HL-60 (cell line): ENCODE measurements around the gene TMPRSS3.

ENCODE experiments used
- DNase-seq, 2 experiments: peaks; one replicate each; pipeline ENCODE4 v3.0.0-alpha.2; 2010 to 2020; ENCODE audit warnings: low read depth in 1 of 2, low spot score in 1 of 2
- H3K27ac ChIP-seq: fragments of 250-450 bp; sonication (Bioruptor Pico); replicated peaks from 2 replicates; pipeline ENCODE4 v1.5.1; 2020; ENCODE audit warnings: mild to moderate bottlenecking, moderate library complexity
- H3K27me3 ChIP-seq: fragments of 250-450 bp; sonication (Bioruptor Pico); 2 replicates; pipeline ENCODE4 v1.5.1; 2021; ENCODE audit warnings: mild to moderate bottlenecking, moderate library complexity; ENCODE audit not compliant: insufficient read depth, poor library complexity, severe bottlenecking
- H3K4me3 ChIP-seq: replicated peaks from 2 replicates; pipeline ENCODE4 v1.5.1; 2011; ENCODE audit warnings: mild to moderate bottlenecking, control low read depth, low read length; ENCODE audit not compliant: insufficient read depth
- GABPA ChIP-seq: IDR thresholded peaks from 2 replicates; pipeline ENCODE4 v1.6.1; 2012; ENCODE audit warnings: low read depth
- POLR2AphosphoS5 ChIP-seq: IDR thresholded peaks from 2 replicates; pipeline ENCODE4 v1.6.1; 2012; ENCODE audit warnings: low read depth
- SPI1 ChIP-seq: IDR thresholded peaks from 2 replicates; pipeline ENCODE4 v1.6.1; 2012; ENCODE audit warnings: low read depth, mild to moderate bottlenecking, borderline replicate concordance
- TF ChIP-seq, protein P1 (sequence below): IDR thresholded peaks from one replicate; pipeline ENCODE4 v1.5.1; 2011; ENCODE audit warnings: low read length, control low read depth, inconsistent platforms; ENCODE audit not compliant: insufficient read depth
- TF ChIP-seq, protein P2 (sequence below): IDR thresholded peaks from 2 replicates; pipeline ENCODE4 v1.6.1; 2012; ENCODE audit warnings: low read depth; ENCODE audit not compliant: insufficient replicate concordance

The TMPRSS3 gene

DNA sequence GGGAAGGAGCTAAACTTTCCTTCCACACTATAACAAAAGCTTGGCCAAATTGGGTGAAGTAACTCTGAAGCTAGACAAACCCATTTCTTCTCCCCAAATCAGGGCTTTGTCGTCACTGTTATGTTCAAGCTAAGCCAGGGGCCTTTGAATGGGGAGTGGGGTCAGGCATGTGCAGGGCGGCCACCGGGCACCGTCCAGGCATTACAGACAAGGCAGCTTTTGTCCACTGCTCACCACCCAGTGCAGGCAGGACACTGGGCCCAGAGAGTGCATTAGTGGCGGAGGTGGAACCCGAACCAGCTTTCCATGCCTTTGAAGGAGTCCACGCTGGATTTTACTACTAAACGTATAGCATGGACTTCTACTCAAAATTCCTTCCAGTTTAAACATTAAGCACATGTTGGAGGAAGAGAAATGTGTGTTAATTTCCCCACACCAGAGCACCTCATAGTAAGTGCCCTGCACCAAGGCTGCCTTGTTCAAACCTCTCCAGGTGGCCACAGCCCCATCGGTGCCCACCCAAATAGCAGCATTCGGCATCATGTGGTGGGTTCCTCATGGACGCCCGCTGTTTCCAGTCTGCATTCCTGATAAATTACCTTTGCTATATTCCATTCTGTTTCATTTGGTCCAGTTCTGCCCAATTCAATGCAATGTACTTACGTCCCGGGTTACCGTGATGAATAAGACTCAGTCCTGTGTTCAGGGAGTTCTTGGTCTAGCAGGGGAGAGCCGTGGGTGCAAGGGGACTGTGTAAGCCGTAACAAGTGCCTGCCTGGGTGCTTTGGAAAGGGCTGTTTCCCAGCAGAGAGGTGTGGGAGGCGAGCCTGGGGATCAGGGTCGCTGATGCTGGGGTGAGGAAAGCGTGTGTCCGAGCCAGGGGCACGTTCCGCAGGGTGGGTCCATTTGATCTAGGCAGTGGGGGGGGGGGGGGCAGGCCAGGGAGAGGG lies 9.5 kb upstream of the TMPRSS3 start:
- TF ChIP-seq, protein P1, sequence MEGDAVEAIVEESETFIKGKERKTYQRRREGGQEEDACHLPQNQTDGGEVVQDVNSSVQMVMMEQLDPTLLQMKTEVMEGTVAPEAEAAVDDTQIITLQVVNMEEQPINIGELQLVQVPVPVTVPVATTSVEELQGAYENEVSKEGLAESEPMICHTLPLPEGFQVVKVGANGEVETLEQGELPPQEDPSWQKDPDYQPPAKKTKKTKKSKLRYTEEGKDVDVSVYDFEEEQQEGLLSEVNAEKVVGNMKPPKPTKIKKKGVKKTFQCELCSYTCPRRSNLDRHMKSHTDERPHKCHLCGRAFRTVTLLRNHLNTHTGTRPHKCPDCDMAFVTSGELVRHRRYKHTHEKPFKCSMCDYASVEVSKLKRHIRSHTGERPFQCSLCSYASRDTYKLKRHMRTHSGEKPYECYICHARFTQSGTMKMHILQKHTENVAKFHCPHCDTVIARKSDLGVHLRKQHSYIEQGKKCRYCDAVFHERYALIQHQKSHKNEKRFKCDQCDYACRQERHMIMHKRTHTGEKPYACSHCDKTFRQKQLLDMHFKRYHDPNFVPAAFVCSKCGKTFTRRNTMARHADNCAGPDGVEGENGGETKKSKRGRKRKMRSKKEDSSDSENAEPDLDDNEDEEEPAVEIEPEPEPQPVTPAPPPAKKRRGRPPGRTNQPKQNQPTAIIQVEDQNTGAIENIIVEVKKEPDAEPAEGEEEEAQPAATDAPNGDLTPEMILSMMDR: no peak
- TF ChIP-seq GABPA (no peak), SPI1 (no peak), POLR2AphosphoS5 (no peak)
- TF ChIP-seq, protein P2, sequence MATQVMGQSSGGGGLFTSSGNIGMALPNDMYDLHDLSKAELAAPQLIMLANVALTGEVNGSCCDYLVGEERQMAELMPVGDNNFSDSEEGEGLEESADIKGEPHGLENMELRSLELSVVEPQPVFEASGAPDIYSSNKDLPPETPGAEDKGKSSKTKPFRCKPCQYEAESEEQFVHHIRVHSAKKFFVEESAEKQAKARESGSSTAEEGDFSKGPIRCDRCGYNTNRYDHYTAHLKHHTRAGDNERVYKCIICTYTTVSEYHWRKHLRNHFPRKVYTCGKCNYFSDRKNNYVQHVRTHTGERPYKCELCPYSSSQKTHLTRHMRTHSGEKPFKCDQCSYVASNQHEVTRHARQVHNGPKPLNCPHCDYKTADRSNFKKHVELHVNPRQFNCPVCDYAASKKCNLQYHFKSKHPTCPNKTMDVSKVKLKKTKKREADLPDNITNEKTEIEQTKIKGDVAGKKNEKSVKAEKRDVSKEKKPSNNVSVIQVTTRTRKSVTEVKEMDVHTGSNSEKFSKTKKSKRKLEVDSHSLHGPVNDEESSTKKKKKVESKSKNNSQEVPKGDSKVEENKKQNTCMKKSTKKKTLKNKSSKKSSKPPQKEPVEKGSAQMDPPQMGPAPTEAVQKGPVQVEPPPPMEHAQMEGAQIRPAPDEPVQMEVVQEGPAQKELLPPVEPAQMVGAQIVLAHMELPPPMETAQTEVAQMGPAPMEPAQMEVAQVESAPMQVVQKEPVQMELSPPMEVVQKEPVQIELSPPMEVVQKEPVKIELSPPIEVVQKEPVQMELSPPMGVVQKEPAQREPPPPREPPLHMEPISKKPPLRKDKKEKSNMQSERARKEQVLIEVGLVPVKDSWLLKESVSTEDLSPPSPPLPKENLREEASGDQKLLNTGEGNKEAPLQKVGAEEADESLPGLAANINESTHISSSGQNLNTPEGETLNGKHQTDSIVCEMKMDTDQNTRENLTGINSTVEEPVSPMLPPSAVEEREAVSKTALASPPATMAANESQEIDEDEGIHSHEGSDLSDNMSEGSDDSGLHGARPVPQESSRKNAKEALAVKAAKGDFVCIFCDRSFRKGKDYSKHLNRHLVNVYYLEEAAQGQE: no peak
- no peak overlapping the region for H3K27ac ChIP-seq
- no peaks in the 10 kb centered on the region for H3K27me3 ChIP-seq
- DNase-seq: no peak
- H3K4me3 ChIP-seq: no peak overlapping the region

DNA sequence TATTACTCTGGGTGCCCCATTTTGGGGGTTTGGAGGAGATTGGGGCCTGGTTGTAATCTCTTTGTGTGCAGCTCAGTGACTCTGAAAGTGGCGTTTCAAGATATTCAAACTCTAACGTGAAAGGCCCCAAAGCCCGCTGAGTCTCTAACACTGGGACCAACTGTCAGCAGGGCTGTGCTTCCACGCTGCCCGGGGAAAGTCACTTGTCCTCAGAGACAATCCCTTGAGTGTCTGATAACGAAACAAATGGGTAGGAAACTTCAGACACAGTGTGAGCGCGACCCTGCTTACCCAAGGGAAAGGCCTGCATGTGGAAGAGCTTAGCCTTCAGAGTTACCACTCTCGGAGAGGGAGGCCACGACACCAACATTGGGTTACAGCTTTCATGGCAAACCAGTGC lies 8.7 kb upstream of the TMPRSS3 start:
- H3K27ac ChIP-seq: no peak overlapping the region
- H3K27me3 ChIP-seq: no peaks in the 10 kb centered on the region
- TF ChIP-seq GABPA: no peak
- no peak for TF ChIP-seq SPI1
- TF ChIP-seq, protein P1: no peak
- TF ChIP-seq POLR2AphosphoS5: no peak
- TF ChIP-seq, protein P2: no peak
- no peak overlapping the region for H3K4me3 ChIP-seq
- DNase-seq: no peak

DNA sequence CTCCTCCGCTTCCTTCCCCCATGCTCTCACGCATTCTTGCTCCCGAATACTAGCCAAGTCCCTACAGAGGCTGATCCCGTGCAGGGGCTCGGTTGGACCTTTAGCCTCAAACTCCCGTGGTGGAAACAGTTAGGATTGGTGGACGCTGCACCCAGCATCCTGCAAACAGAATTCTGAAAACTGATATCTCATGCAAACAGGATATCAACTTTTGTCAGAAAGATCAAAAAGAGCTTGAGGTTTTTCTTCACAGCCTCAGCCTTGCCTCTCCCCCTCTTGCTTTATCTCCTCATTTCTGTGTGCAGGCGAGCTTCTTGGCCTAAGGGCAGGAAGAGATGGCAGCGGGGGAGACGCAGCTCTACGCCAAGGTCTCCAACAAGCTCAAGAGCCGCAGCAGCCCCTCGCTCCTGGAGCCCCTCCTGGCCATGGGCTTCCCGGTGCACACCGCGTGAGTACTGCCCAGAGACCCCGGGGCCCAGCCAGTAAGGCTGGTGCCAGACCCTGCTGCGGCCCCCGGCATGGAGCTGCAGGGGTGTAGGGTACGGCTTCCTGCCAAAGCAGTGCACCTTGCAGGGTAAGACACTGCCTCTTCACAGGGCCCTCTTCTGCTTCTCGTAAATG lies 7.9 kb upstream of the TMPRSS3 start, which contains the start of gene UBASH3A:
TSS of gene UBASH3A (plus strand) at position 292 of the 621 bp plus-strand sequence. CDS start at position 336, 44 bp downstream.
- Histone ChIP-seq H3K27me3 (no peaks in the 10 kb centered on the region), H3K27ac (no peak within 1 kb of the TSS), H3K4me3 (no peak within 1 kb of the TSS)
- no peak for DNase-seq
- TF ChIP-seq POLR2AphosphoS5 (no peak), GABPA (no peak), SPI1 (no peak)
- TF ChIP-seq, protein P2: no peak
- TF ChIP-seq, protein P1: no peak
